Liver (tissue), 9 donors: Measurements from ENCODE around the gene FSD1L. TPM values are rescaled to one million over a fixed set of nuclear protein-coding genes. Genes with fewer than 3 reads are reported as not detected.

ENCODE experiments used
- DNase-seq: peaks from one replicate; pipeline ENCODE4 v3.0.0-alpha.2; 2017; ENCODE audit warnings: low spot score
- H3K27ac ChIP-seq, 2 donors: one replicate each; pipeline ENCODE4 v1.7.0; 2013; ENCODE audit warnings: inconsistent platforms in 2 of 2, low read length in 2 of 2, control low read depth in 1 of 2, low read depth in 1 of 2, mild to moderate bottlenecking in 1 of 2
- H3K27me3 ChIP-seq, 4 donors: one replicate each; pipeline versions ENCODE4 v1.6.1 to v1.7.0; 2013; ENCODE audit warnings: low read length in 3 of 4, inconsistent platforms in 1 of 4, mild to moderate bottlenecking in 1 of 4, moderate library complexity in 1 of 4; ENCODE audit not compliant: control insufficient read depth in 4 of 4, insufficient read depth in 4 of 4
- H3K36me3 ChIP-seq, 4 donors: one replicate each; pipeline versions ENCODE4 v1.6.1 to v1.7.0; 2013; ENCODE audit warnings: low read length in 3 of 4, mild to moderate bottlenecking in 3 of 4, low read depth in 1 of 4, moderate library complexity in 1 of 4; ENCODE audit not compliant: control insufficient read depth in 4 of 4, insufficient read depth in 3 of 4
- H3K4me1 ChIP-seq, 4 donors: one replicate each; pipeline versions ENCODE4 v1.6.1 to v1.7.0; 2013; ENCODE audit warnings: low read length in 3 of 4, mild to moderate bottlenecking in 3 of 4, moderate library complexity in 1 of 4; ENCODE audit not compliant: control insufficient read depth in 4 of 4, insufficient read depth in 4 of 4
- H3K4me3 ChIP-seq, 3 donors: one replicate each; pipeline versions ENCODE4 v1.6.1 to v1.7.0; 2013; ENCODE audit warnings: low read length in 3 of 3, control low read depth in 1 of 3, low read depth in 1 of 3, mild to moderate bottlenecking in 1 of 3
- H3K9ac ChIP-seq, 2 donors: one replicate each; pipeline ENCODE4 v1.7.0; 2013; ENCODE audit warnings: low read length in 2 of 2, mild to moderate bottlenecking in 2 of 2, moderate library complexity in 2 of 2, control low read depth in 1 of 2, low read depth in 1 of 2
- H3K9me3 ChIP-seq, 4 donors: one replicate each; pipeline versions ENCODE4 v1.6.1 to v1.7.0; 2013; ENCODE audit warnings: low read length in 3 of 4; ENCODE audit not compliant: control insufficient read depth in 4 of 4
- EGR1 ChIP-seq, 2 donors: IDR thresholded peaks; 2 replicates each; pipeline ENCODE4 v1.6.1; 2016 to 2018; ENCODE audit warnings: antibody characterized with exemption in 2 of 2, low read depth in 2 of 2
- FOXA1 ChIP-seq: IDR thresholded peaks from 2 replicates; pipeline ENCODE4 v1.6.1; 2016; ENCODE audit warnings: antibody characterized with exemption
- FOXA2 ChIP-seq: IDR thresholded peaks from 2 replicates; pipeline ENCODE4 v1.6.1; 2016; ENCODE audit warnings: antibody characterized with exemption
- GABPA ChIP-seq, 2 donors: IDR thresholded peaks in 1 of 2; conservative IDR thresholded peaks in 1 of 2; 2 replicates each; pipeline ENCODE4 v1.6.1; 2016; ENCODE audit warnings: antibody characterized with exemption in 2 of 2, mild to moderate bottlenecking in 1 of 2, moderate library complexity in 1 of 2
- HNF4A ChIP-seq, 2 donors: conservative IDR thresholded peaks; 2 replicates each; pipeline ENCODE4 v1.6.1; 2016; ENCODE audit warnings: antibody characterized with exemption in 2 of 2, mild to moderate bottlenecking in 2 of 2
- HNF4G ChIP-seq: IDR thresholded peaks from 2 replicates; pipeline ENCODE4 v1.6.1; 2016; ENCODE audit warnings: antibody characterized with exemption
- JUND ChIP-seq, 2 donors: IDR thresholded peaks; 2 replicates each; pipeline ENCODE4 v1.6.1; 2016; ENCODE audit warnings: antibody characterized with exemption in 2 of 2
- NR2F2 ChIP-seq: IDR thresholded peaks from 2 replicates; pipeline ENCODE4 v1.6.1; 2016; ENCODE audit warnings: antibody characterized with exemption
- RAD21 ChIP-seq, 2 donors: IDR thresholded peaks; 2 replicates each; pipeline ENCODE4 v1.6.1; 2016; ENCODE audit warnings: antibody characterized with exemption in 2 of 2, mild to moderate bottlenecking in 2 of 2
- RXRA ChIP-seq, 2 donors: IDR thresholded peaks; 2 replicates each; pipeline ENCODE4 v1.6.1; 2017 to 2018; ENCODE audit warnings: antibody characterized with exemption in 2 of 2, mild to moderate bottlenecking in 1 of 2
- SP1 ChIP-seq: IDR thresholded peaks from 2 replicates; pipeline ENCODE4 v1.6.1; 2018; ENCODE audit warnings: antibody characterized with exemption, mild to moderate bottlenecking
- TAF1 ChIP-seq: conservative IDR thresholded peaks from 2 replicates; pipeline ENCODE4 v1.6.1; 2016; ENCODE audit warnings: antibody characterized with exemption, mild to moderate bottlenecking
- YY1 ChIP-seq: IDR thresholded peaks from 2 replicates; pipeline ENCODE4 v1.6.1; 2016; ENCODE audit warnings: antibody characterized with exemption, mild to moderate bottlenecking
- WGBS: extraction: QIAGEN DNeasy Blood & Tissue Kit; methylation state at CpG from one replicate; pipeline ENCODE4 v1.1.7; 2013; 5-methylcytosine and 5-hydroxymethylcytosine counted together
- polyA plus RNA-seq, 2 donors: library from polyadenylated mRNA; stranded (reverse) in 1 of 2; unstranded in 1 of 2; fragments of 200-250 nt in 1 of 2; fragments of >200 nt in 1 of 2; fragmentation: Nextera tagmentation in 1 of 2; extraction: Ambion mirVana in 1 of 2; gene quantifications; one replicate each; pipeline versions ENCODE4 v1.2.1 to v1.2.3, GENCODE V29; 2013 to 2015
- total RNA-seq, 2 donors: library from RNA; depleted of rRNA; stranded (reverse); fragments of >200 nt; gene quantifications; one replicate each; pipeline ENCODE4 v1.2.3, GENCODE V29; 2014
- TF ChIP-seq, protein P1 (sequence below): IDR thresholded peaks from 2 replicates; pipeline ENCODE4 v1.6.1; 2016; ENCODE audit warnings: antibody characterized with exemption
- TF ChIP-seq, protein P2 (sequence below): IDR thresholded peaks from 2 replicates; pipeline ENCODE4 v1.6.1; 2016; ENCODE audit warnings: antibody characterized with exemption, mild to moderate bottlenecking
- TF ChIP-seq, protein P3 (sequence below): fragments of 150-350 bp; IDR thresholded peaks from 2 replicates; pipeline ENCODE4 v1.5.1; 2017; ENCODE audit warnings: improper control_type of control experiment, low read depth, low read length; ENCODE audit not compliant: missing input control
- TF ChIP-seq, protein P4 (sequence below): IDR thresholded peaks from 2 replicates; pipeline ENCODE4 v1.6.1; 2016; ENCODE audit warnings: antibody characterized with exemption
- TF ChIP-seq, protein P5 (sequence below): IDR thresholded peaks from 2 replicates; pipeline ENCODE4 v1.6.1; 2016; ENCODE audit warnings: antibody characterized with exemption
- donor health status: healthy.
- donor health status: healthy.
- donor health status: healthy.
- donor health status: healthy.
- donor health status: healthy.

FSD1L gene
- total and polyA plus RNA-seq, 4 donors, result 0.38 to 3.6 (median 1.9) TPM

DNA sequence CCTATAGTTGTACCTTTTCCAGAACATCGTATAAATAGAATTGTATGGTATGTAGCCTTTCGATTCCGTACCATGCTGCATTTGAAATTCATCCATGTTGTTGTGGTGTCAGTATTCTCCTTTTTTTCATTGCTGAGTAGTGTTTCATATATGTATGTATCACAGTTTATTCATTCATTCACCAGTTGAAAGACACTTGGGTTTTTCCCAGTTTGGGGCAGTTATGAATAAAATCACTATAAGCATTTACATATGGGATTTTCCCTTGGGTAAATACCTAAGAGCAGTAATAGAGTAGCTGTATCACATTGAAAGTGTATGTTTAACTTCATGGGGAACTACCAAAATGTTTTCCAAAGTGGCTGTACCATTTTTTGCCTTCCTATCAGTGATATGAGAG, 94.0 kb downstream of the FSD1L start:
- Histone ChIP-seq H3K9me3 (no peaks in the 10 kb centered on the region), H3K4me1 (no peaks in the 10 kb centered on the region), H3K27me3 (no peaks in the 10 kb centered on the region), H3K27ac (no peak overlapping the region), H3K36me3 (no peaks in the 10 kb centered on the region), H3K9ac (no peak overlapping the region), H3K4me3 (no peak overlapping the region)
- TF ChIP-seq JUND (IDR thresholded peaks at IDR 0.05) (no peak), RXRA (IDR thresholded peaks at IDR 0.05) (no peak), EGR1 (IDR thresholded peaks at IDR 0.05; ENCODE audit: low read depth in 2 of 2) (no peak), RAD21 (IDR thresholded peaks at IDR 0.05) (no peak), FOXA1 (no peak), TAF1 (no peak), YY1 (no peak), HNF4G (no peak), SP1 (no peak), HNF4A (conservative IDR thresholded peaks at IDR 0.05) (no peak), NR2F2 (no peak), FOXA2 (no peak), GABPA (IDR thresholded peaks at IDR 0.05 in 1 of 2, conservative IDR thresholded peaks at IDR 0.05 in 1 of 2) (no peak)
- TF ChIP-seq, protein P1, sequence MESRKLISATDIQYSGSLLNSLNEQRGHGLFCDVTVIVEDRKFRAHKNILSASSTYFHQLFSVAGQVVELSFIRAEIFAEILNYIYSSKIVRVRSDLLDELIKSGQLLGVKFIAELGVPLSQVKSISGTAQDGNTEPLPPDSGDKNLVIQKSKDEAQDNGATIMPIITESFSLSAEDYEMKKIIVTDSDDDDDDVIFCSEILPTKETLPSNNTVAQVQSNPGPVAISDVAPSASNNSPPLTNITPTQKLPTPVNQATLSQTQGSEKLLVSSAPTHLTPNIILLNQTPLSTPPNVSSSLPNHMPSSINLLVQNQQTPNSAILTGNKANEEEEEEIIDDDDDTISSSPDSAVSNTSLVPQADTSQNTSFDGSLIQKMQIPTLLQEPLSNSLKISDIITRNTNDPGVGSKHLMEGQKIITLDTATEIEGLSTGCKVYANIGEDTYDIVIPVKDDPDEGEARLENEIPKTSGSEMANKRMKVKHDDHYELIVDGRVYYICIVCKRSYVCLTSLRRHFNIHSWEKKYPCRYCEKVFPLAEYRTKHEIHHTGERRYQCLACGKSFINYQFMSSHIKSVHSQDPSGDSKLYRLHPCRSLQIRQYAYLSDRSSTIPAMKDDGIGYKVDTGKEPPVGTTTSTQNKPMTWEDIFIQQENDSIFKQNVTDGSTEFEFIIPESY, result no peak
- TF ChIP-seq, protein P2, sequence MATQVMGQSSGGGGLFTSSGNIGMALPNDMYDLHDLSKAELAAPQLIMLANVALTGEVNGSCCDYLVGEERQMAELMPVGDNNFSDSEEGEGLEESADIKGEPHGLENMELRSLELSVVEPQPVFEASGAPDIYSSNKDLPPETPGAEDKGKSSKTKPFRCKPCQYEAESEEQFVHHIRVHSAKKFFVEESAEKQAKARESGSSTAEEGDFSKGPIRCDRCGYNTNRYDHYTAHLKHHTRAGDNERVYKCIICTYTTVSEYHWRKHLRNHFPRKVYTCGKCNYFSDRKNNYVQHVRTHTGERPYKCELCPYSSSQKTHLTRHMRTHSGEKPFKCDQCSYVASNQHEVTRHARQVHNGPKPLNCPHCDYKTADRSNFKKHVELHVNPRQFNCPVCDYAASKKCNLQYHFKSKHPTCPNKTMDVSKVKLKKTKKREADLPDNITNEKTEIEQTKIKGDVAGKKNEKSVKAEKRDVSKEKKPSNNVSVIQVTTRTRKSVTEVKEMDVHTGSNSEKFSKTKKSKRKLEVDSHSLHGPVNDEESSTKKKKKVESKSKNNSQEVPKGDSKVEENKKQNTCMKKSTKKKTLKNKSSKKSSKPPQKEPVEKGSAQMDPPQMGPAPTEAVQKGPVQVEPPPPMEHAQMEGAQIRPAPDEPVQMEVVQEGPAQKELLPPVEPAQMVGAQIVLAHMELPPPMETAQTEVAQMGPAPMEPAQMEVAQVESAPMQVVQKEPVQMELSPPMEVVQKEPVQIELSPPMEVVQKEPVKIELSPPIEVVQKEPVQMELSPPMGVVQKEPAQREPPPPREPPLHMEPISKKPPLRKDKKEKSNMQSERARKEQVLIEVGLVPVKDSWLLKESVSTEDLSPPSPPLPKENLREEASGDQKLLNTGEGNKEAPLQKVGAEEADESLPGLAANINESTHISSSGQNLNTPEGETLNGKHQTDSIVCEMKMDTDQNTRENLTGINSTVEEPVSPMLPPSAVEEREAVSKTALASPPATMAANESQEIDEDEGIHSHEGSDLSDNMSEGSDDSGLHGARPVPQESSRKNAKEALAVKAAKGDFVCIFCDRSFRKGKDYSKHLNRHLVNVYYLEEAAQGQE, result no peak
- TF ChIP-seq, protein P3, sequence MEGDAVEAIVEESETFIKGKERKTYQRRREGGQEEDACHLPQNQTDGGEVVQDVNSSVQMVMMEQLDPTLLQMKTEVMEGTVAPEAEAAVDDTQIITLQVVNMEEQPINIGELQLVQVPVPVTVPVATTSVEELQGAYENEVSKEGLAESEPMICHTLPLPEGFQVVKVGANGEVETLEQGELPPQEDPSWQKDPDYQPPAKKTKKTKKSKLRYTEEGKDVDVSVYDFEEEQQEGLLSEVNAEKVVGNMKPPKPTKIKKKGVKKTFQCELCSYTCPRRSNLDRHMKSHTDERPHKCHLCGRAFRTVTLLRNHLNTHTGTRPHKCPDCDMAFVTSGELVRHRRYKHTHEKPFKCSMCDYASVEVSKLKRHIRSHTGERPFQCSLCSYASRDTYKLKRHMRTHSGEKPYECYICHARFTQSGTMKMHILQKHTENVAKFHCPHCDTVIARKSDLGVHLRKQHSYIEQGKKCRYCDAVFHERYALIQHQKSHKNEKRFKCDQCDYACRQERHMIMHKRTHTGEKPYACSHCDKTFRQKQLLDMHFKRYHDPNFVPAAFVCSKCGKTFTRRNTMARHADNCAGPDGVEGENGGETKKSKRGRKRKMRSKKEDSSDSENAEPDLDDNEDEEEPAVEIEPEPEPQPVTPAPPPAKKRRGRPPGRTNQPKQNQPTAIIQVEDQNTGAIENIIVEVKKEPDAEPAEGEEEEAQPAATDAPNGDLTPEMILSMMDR, result no peak
- TF ChIP-seq, protein P4, sequence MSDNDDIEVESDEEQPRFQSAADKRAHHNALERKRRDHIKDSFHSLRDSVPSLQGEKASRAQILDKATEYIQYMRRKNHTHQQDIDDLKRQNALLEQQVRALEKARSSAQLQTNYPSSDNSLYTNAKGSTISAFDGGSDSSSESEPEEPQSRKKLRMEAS, result no peak
- TF ChIP-seq, protein P5, sequence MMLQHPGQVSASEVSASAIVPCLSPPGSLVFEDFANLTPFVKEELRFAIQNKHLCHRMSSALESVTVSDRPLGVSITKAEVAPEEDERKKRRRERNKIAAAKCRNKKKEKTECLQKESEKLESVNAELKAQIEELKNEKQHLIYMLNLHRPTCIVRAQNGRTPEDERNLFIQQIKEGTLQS, result no peak
- WGBS, result 95% methylated on average over 3 of the region's 3 CpGs
- no peak for DNase-seq
